Uterus (tissue), 4 donors: ENCODE data around the gene ABCG1. TPM values are rescaled to one million over a fixed set of nuclear protein-coding genes. Genes with fewer than 3 reads are reported as not detected.

Source experiments
- DNase-seq, 2 donors: peaks; one replicate each; pipeline ENCODE4 v3.0.0-alpha.2; 2019 to 2020
- H3K27ac ChIP-seq, 2 donors: fragments of 200-600 bp; sonication (generic); 1 replicate in 1 of 2; 2 replicates in 1 of 2; pipeline ENCODE4 v1.5.1; 2016 to 2018
- H3K27me3 ChIP-seq, 2 donors: fragments of 200-600 bp; sonication (generic); one replicate each; pipeline ENCODE4 v1.5.1; 2018 to 2019; ENCODE audit warnings: control low read depth in 1 of 2
- H3K36me3 ChIP-seq, 2 donors: fragments of 200-600 bp; sonication (generic); one replicate each; pipeline ENCODE4 v1.5.1; 2019; ENCODE audit warnings: control low read depth in 1 of 2
- H3K4me1 ChIP-seq, 2 donors: fragments of 200-600 bp; sonication (generic); one replicate each; pipeline ENCODE4 v1.5.1; 2018 to 2019; ENCODE audit warnings: control low read depth in 1 of 2
- H3K4me3 ChIP-seq, 2 donors: fragments of 200-600 bp; sonication (generic); 1 replicate in 1 of 2; 2 replicates in 1 of 2; pipeline ENCODE4 v1.5.1; 2018 to 2019; ENCODE audit warnings: mild to moderate bottlenecking in 1 of 2
- H3K9me3 ChIP-seq, 2 donors: fragments of 200-600 bp; sonication (generic); one replicate each; pipeline ENCODE4 v1.5.1; 2019; ENCODE audit warnings: control low read depth in 1 of 2
- POLR2A ChIP-seq, 2 donors: fragments of 450-650 bp; IDR thresholded peaks; one replicate each; pipeline ENCODE4 v1.6.1; 2016; ENCODE audit warnings: antibody characterized with exemption in 2 of 2, mild to moderate bottlenecking in 1 of 2, moderate library complexity in 1 of 2
- intact Hi-C: fragments of 100-400 bp; cut with DNase I; formaldehyde crosslinking; loops from one replicate; pipeline ENCODE4 v1.15.1; 2023; ENCODE audit warnings: low total_unique reads
- total RNA-seq, 4 donors: library from RNA; depleted of rRNA in 3 of 4; stranded (reverse); fragments of >200 nt in 3 of 4; gene quantifications; one replicate each; pipeline versions ENCODE4 v1.1.0 to v1.2.4, GENCODE V29; 2014 to 2023
- TF ChIP-seq, protein P1 (sequence below), 4 experiments: fragments of 200-600 bp in 2 of 4; fragments of 450-650 bp in 2 of 4; sonication (generic) in 2 of 4; IDR thresholded peaks; one replicate each; pipeline ENCODE4 v1.5.1; 2016 to 2019; ENCODE audit warnings: antibody characterized with exemption in 4 of 4, mild to moderate bottlenecking in 2 of 4, moderate library complexity in 1 of 4
- donor health status: DM: yes; HTN: yes; CAD: no.

Gene ABCG1
- total RNA-seq, 4 donors from 2014 or later, result 11.8 to 51.7 (median 18.4) TPM

DNA sequence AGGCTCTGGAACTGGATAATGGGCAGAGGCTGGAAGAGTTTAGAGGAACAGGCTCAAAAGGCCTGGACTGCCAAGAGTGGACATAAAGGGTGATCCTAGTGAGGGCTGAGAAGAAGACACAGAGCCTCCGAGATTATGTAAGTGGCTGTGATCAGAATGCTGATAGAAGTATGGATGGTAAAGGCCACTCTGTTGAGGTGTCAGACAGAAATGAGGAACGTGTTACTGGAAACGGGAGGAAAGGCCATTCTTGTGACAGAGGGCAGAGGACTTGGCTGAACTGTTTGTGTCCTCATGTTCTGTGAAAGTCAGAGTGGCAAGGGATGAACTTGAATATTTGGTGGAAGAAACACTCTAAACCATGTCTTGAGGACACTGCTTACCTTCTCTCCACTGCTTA, 6.7 kb upstream of the ABCG1 start:
- Histone ChIP-seq H3K9me3 (no peaks in the 10 kb centered on the region), H3K27me3 (no peaks in the 10 kb centered on the region), H3K4me3 (no peak overlapping the region), H3K4me1 (no peaks in the 10 kb centered on the region), H3K27ac (no peak overlapping the region), H3K36me3 (no peaks in the 10 kb centered on the region)
- TF ChIP-seq POLR2A (IDR thresholded peaks at IDR 0.05), result no peak
- TF ChIP-seq, protein P1, sequence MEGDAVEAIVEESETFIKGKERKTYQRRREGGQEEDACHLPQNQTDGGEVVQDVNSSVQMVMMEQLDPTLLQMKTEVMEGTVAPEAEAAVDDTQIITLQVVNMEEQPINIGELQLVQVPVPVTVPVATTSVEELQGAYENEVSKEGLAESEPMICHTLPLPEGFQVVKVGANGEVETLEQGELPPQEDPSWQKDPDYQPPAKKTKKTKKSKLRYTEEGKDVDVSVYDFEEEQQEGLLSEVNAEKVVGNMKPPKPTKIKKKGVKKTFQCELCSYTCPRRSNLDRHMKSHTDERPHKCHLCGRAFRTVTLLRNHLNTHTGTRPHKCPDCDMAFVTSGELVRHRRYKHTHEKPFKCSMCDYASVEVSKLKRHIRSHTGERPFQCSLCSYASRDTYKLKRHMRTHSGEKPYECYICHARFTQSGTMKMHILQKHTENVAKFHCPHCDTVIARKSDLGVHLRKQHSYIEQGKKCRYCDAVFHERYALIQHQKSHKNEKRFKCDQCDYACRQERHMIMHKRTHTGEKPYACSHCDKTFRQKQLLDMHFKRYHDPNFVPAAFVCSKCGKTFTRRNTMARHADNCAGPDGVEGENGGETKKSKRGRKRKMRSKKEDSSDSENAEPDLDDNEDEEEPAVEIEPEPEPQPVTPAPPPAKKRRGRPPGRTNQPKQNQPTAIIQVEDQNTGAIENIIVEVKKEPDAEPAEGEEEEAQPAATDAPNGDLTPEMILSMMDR (IDR thresholded peaks at IDR 0.05), result no peak
- DNase-seq, result no peak
- intact Hi-C loops, result no loop called here

DNA sequence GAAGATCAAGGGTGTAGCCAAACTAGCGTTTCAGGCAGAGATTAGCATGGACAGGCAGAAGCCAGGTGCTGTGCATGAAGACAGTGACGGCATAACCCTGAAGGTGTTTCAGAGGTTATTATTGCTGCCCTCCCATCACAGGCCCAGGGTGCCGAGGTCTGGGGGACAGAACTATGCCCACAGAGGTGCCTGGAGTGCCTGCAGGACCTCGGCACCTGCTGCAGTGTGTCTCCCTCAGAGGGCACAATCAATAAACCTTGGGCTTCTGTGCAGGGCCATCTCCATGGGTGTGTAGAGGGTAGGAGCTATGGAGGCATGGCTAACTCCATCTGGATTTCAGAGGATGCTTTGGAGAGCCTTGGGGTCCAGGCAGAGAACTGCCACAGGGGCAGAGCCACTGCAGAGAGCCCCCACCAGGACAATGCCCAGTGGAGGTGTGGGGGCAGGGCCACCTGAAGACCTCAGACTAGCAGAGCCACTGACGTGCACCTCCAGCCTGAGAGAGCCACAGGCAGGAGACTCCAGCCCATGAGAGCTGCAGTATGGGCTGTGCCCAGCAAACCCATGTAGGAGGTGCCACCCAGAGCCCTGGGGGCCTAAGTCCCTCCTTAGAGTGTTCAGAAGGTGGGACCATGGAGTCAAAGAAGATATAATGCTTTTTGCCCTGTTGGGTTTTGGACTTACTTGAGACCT, 5.7 kb upstream of the ABCG1 start:
- no peak for DNase-seq
- TF ChIP-seq, protein P1 (IDR thresholded peaks at IDR 0.05), result no peak
- TF ChIP-seq POLR2A (IDR thresholded peaks at IDR 0.05), result no peak
- Histone ChIP-seq H3K4me1 (no peaks in the 10 kb centered on the region), H3K27me3 (no peaks in the 10 kb centered on the region), H3K36me3 (no peaks in the 10 kb centered on the region), H3K9me3 (no peaks in the 10 kb centered on the region), H3K4me3 (no peak overlapping the region), H3K27ac (no peak overlapping the region)
- intact Hi-C loops, result no loop called here

DNA sequence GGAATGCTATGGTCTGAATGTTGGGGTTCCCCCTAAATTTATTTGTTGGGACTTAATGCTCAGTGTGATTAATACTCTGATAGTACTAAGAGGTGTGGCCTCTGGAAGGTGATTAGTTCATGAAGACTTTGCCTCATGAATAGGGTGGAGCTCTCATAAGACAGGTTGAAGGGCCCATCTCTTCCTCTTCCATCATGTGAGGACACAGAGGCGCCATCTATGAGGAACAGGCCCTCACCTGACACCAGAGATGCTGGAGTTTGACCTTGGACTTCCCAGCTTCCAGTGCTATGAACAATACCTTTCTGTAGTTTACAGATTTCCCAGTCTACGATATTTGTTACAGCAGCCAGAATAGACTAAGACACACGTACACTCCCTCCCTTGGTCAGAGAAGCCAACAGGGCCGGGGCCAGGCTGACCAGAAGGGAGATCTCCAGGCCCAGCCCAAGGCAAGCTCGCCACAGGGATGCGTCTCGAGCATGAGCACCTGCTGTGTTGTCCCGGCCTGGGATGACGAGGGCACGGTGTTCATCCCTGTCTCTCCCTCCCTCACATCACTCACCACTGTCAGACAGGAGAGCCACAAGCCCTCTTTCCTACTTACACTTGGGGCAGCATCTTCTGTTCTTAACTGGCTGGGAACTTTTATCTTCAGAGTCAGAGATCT, 4.7 kb upstream of the ABCG1 start:
- no peak for DNase-seq
- TF ChIP-seq POLR2A (IDR thresholded peaks at IDR 0.05), result no peak
- TF ChIP-seq, protein P1 (IDR thresholded peaks at IDR 0.05), result no peak
- Histone ChIP-seq H3K9me3 (no peaks in the 10 kb centered on the region), H3K4me3 (no peak overlapping the region), H3K36me3 (no peaks in the 10 kb centered on the region), H3K27ac (no peak overlapping the region), H3K27me3 (no peaks in the 10 kb centered on the region), H3K4me1 (peaks cover 0 to 6% of the 10 kb centered on the region in 2 donors)
- intact Hi-C loops, result no loop called here

DNA sequence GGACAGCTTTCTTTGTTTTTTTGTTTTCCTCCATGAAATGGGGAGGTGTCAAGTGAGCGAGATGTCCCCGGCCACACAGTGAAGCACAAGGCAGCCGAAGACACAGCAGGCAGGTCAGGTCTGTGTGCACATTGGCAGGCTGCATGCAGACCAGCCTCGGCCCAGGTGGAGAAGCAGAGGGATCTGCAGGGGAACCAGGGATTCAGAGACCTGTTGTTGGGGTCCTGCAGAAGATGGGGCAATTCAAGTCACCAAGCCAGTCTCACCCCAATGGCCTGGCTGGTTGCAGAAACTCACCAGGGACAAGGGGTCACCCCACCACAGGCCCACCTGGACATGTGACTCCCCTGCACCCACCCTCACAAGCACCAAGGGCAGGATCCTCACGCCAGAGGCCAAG, 4.0 kb upstream of the ABCG1 start:
- no peak overlapping the region for H3K27ac ChIP-seq
- intact Hi-C loops, result no loop called here
- TF ChIP-seq, protein P1 (IDR thresholded peaks at IDR 0.05), result no peak
- TF ChIP-seq POLR2A (IDR thresholded peaks at IDR 0.05), result no peak
- no peaks in the 10 kb centered on the region for H3K27me3 ChIP-seq
- H3K36me3 ChIP-seq, result no peaks in the 10 kb centered on the region
- H3K4me1 ChIP-seq, result peaks cover 0 to 9% of the 10 kb centered on the region in 2 donors
- no peak for DNase-seq
- H3K9me3 ChIP-seq, result no peaks in the 10 kb centered on the region
- no peak overlapping the region for H3K4me3 ChIP-seq

DNA sequence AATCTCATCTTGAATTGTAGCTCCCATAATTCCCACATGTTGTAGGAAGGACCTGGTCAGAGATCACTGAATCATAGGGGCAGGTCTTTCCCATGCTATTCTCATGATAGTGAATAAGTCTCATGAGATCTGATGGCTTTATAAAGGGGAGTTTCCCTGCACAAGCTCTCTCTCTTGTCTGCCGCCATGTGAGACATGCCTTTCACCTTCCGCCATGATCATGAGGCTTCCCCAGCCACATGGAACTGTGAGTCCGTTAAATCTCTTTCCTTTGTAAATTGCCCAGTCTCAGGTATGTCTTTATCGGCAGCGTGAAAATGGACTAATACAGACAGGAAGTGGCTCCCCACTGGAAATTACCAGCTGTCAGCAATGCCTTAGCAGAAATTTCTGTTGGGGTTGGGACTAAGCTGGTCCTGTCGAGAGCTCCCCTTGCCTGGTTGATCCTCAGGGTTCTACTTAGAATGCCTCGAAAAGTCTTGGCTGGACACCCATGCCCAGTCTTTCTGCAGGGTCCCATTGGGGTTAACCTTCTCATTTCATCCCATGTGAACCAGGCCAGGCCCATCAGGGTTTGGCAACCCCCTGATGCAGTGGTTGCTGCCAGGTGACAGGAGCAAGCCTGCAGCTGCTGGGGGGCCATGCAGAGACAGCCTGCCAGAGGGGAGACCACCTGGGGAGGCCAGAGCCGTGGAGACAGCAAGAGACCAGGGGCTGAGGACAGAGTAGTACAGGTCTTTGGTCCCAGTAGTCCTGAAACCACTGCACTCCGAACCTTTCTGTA, 2.8 kb upstream of the ABCG1 start:
- Histone ChIP-seq H3K4me3 (no peak overlapping the region), H3K36me3 (no peaks in the 10 kb centered on the region), H3K27ac (no peak overlapping the region), H3K4me1 (peaks cover 0 to 16% of the 10 kb centered on the region in 2 donors), H3K27me3 (no peaks in the 10 kb centered on the region), H3K9me3 (no peaks in the 10 kb centered on the region)
- DNase-seq, result no peak
- TF ChIP-seq, protein P1 (IDR thresholded peaks at IDR 0.05), result no peak
- no peak for TF ChIP-seq POLR2A (IDR thresholded peaks at IDR 0.05)
- intact Hi-C loops, result no loop called here
